ENCODE data around the gene CYP2J2.
A peak's percentile ranks its signal among the peaks of the same experiment; 100 is the strongest.

CYP2J2 gene

DNA sequence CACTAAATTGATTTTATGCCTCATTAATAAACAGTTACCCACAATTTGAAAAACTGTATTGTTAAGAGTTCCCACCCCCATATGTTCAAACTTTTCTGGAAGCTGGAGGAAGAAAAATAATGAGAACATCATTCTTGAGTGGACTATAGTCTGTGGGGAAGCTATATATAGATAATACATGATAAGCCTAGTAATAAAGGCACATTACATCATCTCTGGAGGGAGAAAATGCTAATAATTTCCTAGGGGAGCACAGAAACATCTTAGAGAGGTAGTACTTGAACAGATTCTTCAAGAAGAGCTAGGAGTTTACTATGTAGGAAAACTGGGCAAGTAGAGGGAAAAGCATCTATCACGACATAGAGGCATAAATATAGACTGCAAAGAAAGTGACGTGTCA lies 19.6 kb downstream of the CYP2J2 start:
- Histone ChIP-seq H2BK5ac (ENCODE audit: low read length) (no peak overlapping the region), H3K4me2 (ENCODE audit: insufficient read depth, low read length, poor library complexity, severe bottlenecking) (no peak overlapping the region), H4K8ac (ENCODE audit: low read depth, low read length) (no peak overlapping the region), H4K91ac (ENCODE audit: low read depth, low read length, poor library complexity) (no peak overlapping the region), H3K18ac (ENCODE audit: low read length) (no peak overlapping the region), H3K4me1 (ENCODE audit: control insufficient read depth in 2 of 2, insufficient read depth in 1 of 2, low read depth in 1 of 2, low read length in 2 of 2) (peaks cover 0 to 3% of the 10 kb centered on the region in 2 donors), H2AK5ac (ENCODE audit: low read depth, low read length) (no peak overlapping the region), H3K4ac (ENCODE audit: low read length) (no peak overlapping the region), H2BK12ac (ENCODE audit: low read length) (no peak overlapping the region), H3K23ac (ENCODE audit: low read depth, low read length, poor library complexity) (no peak overlapping the region), H2AFZ (ENCODE audit: low read length) (no peak overlapping the region), H3K27ac (replicated peaks; ENCODE audit: low read length) (no peak overlapping the region), H2BK15ac (ENCODE audit: low read length) (no peak overlapping the region), H3K14ac (ENCODE audit: low read length) (no peak overlapping the region), H3K9me3 (replicated peaks in 1 of 2; ENCODE audit: control insufficient read depth in 2 of 2, insufficient read depth in 1 of 2, low read depth in 1 of 2, low read length in 2 of 2) (no peaks in the 10 kb centered on the region), H3K4me3 (ENCODE audit: low read length in 2 of 2) (no peak overlapping the region), H3K9ac (ENCODE audit: low read depth, low read length, poor library complexity) (no peak overlapping the region), H3K27me3 (ENCODE audit: control insufficient read depth in 3 of 3, insufficient read depth in 3 of 3, low read depth in 1 of 3, low read length in 3 of 3) (no peaks in the 10 kb centered on the region), H3K36me3 (replicated peaks in 1 of 2; ENCODE audit: control insufficient read depth in 2 of 2, insufficient read depth in 2 of 2, low read length in 2 of 2) (no peaks in the 10 kb centered on the region), H3K79me1 (ENCODE audit: low read depth, low read length) (no peaks in the 10 kb centered on the region), H2BK120ac (ENCODE audit: low read depth, low read length) (no peak overlapping the region)
- no peak for DNase-seq (ENCODE audit: low spot score)
- no CpG with 5 or more reads among the region's 2 CpGs for WGBS, 2 donors (ENCODE audit: extremely low coverage in 2 of 2, insufficient read length in 2 of 2, insufficient replicate concordance in 1 of 2)

DNA sequence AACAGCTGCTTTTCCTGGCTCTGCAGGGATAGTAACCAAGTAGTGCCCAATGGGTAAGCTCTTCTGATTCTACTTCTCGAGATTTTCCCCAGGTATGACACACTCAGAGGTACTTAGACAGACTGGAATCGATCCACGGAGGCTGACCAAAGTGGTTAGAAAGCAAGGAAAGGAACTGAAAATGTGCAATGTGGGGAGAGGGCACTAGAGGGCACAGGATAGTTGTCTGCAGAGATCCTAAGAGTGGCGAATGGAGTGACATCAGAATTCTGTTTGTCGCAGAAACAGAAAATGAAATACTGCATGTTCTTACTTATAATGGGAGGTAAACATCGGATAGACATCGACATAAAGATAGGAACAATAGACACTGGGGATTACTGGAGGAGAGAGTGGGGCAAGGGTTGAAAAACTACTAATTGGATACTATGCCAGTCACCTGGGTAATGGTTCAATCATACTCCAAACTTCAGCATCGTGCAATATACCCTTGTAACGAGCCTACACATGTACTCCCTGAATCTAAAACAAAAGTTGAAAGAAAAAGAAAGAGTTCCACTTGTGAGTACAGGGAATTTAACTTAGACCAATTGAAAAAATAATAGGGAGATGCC lies 23.3 kb downstream of the CYP2J2 start:
- no peak overlapping the region for H3K18ac ChIP-seq (ENCODE audit: low read length)
- H3K4me3 ChIP-seq (ENCODE audit: low read length in 2 of 2) = no peak overlapping the region
- H3K14ac ChIP-seq (ENCODE audit: low read length) = no peak overlapping the region
- WGBS, 2 donors (ENCODE audit: extremely low coverage in 2 of 2, insufficient read length in 2 of 2, insufficient replicate concordance in 1 of 2) = no CpG with 5 or more reads among the region's 9 CpGs
- H2BK120ac ChIP-seq (ENCODE audit: low read depth, low read length) = no peak overlapping the region
- H2BK12ac ChIP-seq (ENCODE audit: low read length) = no peak overlapping the region
- no peak overlapping the region for H2BK5ac ChIP-seq (ENCODE audit: low read length)
- H3K27me3 ChIP-seq (ENCODE audit: control insufficient read depth in 3 of 3, insufficient read depth in 3 of 3, low read depth in 1 of 3, low read length in 3 of 3) = no peaks in the 10 kb centered on the region
- no peak overlapping the region for H4K8ac ChIP-seq (ENCODE audit: low read depth, low read length)
- no peak overlapping the region for H4K91ac ChIP-seq (ENCODE audit: low read depth, low read length, poor library complexity)
- H3K9ac ChIP-seq (ENCODE audit: low read depth, low read length, poor library complexity) = no peak overlapping the region
- no peaks in the 10 kb centered on the region for H3K36me3 ChIP-seq (replicated peaks in 1 of 2; ENCODE audit: control insufficient read depth in 2 of 2, insufficient read depth in 2 of 2, low read length in 2 of 2)
- no peak overlapping the region for H2AFZ ChIP-seq (ENCODE audit: low read length)
- no peak overlapping the region for H3K4me2 ChIP-seq (ENCODE audit: insufficient read depth, low read length, poor library complexity, severe bottlenecking)
- no peaks in the 10 kb centered on the region for H3K4me1 ChIP-seq (ENCODE audit: control insufficient read depth in 2 of 2, insufficient read depth in 1 of 2, low read depth in 1 of 2, low read length in 2 of 2)
- no peaks in the 10 kb centered on the region for H3K9me3 ChIP-seq (replicated peaks in 1 of 2; ENCODE audit: control insufficient read depth in 2 of 2, insufficient read depth in 1 of 2, low read depth in 1 of 2, low read length in 2 of 2)
- H3K23ac ChIP-seq (ENCODE audit: low read depth, low read length, poor library complexity) = no peak overlapping the region
- H3K27ac ChIP-seq (replicated peaks; ENCODE audit: low read length) = no peak overlapping the region
- DNase-seq (ENCODE audit: low spot score) = peak; percentile 12
- H2BK15ac ChIP-seq (ENCODE audit: low read length) = no peak overlapping the region
- no peaks in the 10 kb centered on the region for H3K79me1 ChIP-seq (ENCODE audit: low read depth, low read length)
- H2AK5ac ChIP-seq (ENCODE audit: low read depth, low read length) = no peak overlapping the region
- no peak overlapping the region for H3K4ac ChIP-seq (ENCODE audit: low read length)

DNA sequence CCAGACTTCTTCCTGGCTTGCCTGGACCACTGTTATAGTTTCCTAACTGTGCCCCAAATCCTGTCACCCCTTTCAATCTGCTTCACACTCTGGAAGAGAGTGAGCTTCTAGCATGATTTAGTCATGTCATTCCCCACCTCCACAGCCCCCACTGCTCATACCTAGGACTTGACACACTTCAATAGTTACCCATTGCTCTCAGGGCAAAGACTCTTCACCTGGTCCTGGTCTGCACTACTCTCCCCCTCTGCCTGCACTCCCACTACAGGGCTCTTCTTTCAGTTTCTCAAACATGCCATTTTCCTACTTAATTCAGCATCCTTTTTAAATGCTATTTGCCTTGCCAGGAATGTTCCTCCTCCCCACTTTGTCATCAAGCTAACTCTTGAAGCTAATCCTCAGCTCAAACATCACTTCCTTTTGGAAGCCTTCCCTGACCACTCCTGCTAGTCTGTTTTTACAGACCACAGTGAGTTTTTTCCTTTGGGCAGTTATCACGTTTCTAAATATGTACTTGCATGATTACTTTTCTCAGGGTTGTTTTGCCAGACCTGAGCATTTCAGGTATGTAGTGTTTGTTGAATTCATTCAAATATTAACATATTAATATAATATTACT lies 24.7 kb downstream of the CYP2J2 start:
- no peak overlapping the region for H2BK12ac ChIP-seq (ENCODE audit: low read length)
- no peak overlapping the region for H2BK15ac ChIP-seq (ENCODE audit: low read length)
- H4K91ac ChIP-seq (ENCODE audit: low read depth, low read length, poor library complexity) = no peak overlapping the region

DNA sequence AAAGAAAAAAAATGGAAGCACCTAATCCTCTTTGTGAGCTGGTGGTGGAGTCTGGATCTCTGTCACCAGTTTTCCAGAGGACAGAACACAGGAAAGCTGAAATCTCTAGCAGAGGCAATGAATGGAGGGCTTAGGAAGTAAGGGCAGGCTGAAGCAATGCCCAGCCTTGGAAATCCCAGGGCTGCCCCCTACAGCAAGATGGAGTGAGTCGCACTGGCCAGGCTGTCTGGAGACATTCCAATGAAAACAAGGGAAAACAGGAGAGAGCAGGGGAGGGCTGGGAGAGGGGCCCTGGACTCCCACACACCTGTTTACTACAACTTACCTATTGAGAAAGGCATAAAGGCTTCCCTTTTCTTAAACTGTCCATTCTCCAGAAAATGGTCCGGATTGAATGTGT lies 25.9 kb downstream of the CYP2J2 start:
- Histone ChIP-seq H3K27me3 (ENCODE audit: control insufficient read depth in 3 of 3, insufficient read depth in 3 of 3, low read depth in 1 of 3, low read length in 3 of 3) (no peaks in the 10 kb centered on the region), H3K14ac (ENCODE audit: low read length) (no peak overlapping the region), H3K36me3 (replicated peaks in 1 of 2; ENCODE audit: control insufficient read depth in 2 of 2, insufficient read depth in 2 of 2, low read length in 2 of 2) (no peaks in the 10 kb centered on the region), H2BK12ac (ENCODE audit: low read length) (no peak overlapping the region), H3K4me3 (ENCODE audit: low read length in 2 of 2) (no peak overlapping the region), H3K4me2 (ENCODE audit: insufficient read depth, low read length, poor library complexity, severe bottlenecking) (no peak overlapping the region), H3K18ac (ENCODE audit: low read length) (no peak overlapping the region), H3K4me1 (ENCODE audit: control insufficient read depth in 2 of 2, insufficient read depth in 1 of 2, low read depth in 1 of 2, low read length in 2 of 2) (no peaks in the 10 kb centered on the region), H3K23ac (ENCODE audit: low read depth, low read length, poor library complexity) (no peak overlapping the region), H2AFZ (ENCODE audit: low read length) (no peak overlapping the region), H3K9ac (ENCODE audit: low read depth, low read length, poor library complexity) (no peak overlapping the region), H2AK5ac (ENCODE audit: low read depth, low read length) (no peak overlapping the region), H2BK5ac (ENCODE audit: low read length) (no peak overlapping the region), H3K9me3 (replicated peaks in 1 of 2; ENCODE audit: control insufficient read depth in 2 of 2, insufficient read depth in 1 of 2, low read depth in 1 of 2, low read length in 2 of 2) (no peaks in the 10 kb centered on the region), H2BK15ac (ENCODE audit: low read length) (no peak overlapping the region), H4K91ac (ENCODE audit: low read depth, low read length, poor library complexity) (no peak overlapping the region), H3K4ac (ENCODE audit: low read length) (no peak overlapping the region), H2BK120ac (ENCODE audit: low read depth, low read length) (no peak overlapping the region), H3K27ac (replicated peaks; ENCODE audit: low read length) (no peak overlapping the region), H4K8ac (ENCODE audit: low read depth, low read length) (no peak overlapping the region), H3K79me1 (ENCODE audit: low read depth, low read length) (no peaks in the 10 kb centered on the region)
- no peak for DNase-seq (ENCODE audit: low spot score)
- no CpG with 5 or more reads among the region's 2 CpGs for WGBS, 2 donors (ENCODE audit: extremely low coverage in 2 of 2, insufficient read length in 2 of 2, insufficient replicate concordance in 1 of 2)

More for the DNA sequence above, 24.7 kb downstream of the CYP2J2 start:
- no peak overlapping the region for H4K8ac ChIP-seq (ENCODE audit: low read depth, low read length)
- H3K4me3 ChIP-seq (ENCODE audit: low read length in 2 of 2) = no peak overlapping the region
- no peak overlapping the region for H3K4ac ChIP-seq (ENCODE audit: low read length)
- no peaks in the 10 kb centered on the region for H3K36me3 ChIP-seq (replicated peaks in 1 of 2; ENCODE audit: control insufficient read depth in 2 of 2, insufficient read depth in 2 of 2, low read length in 2 of 2)
- H2AK5ac ChIP-seq (ENCODE audit: low read depth, low read length) = no peak overlapping the region
- no peak overlapping the region for H3K18ac ChIP-seq (ENCODE audit: low read length)
- no peaks in the 10 kb centered on the region for H3K79me1 ChIP-seq (ENCODE audit: low read depth, low read length)
- H2AFZ ChIP-seq (ENCODE audit: low read length) = no peak overlapping the region
- H3K14ac ChIP-seq (ENCODE audit: low read length) = no peak overlapping the region
- no peak overlapping the region for H3K23ac ChIP-seq (ENCODE audit: low read depth, low read length, poor library complexity)
- WGBS, 2 donors (ENCODE audit: extremely low coverage in 2 of 2, insufficient read length in 2 of 2, insufficient replicate concordance in 1 of 2) = no CpG with 5 or more reads among the region's 1 CpG
- H3K4me2 ChIP-seq (ENCODE audit: insufficient read depth, low read length, poor library complexity, severe bottlenecking) = no peak overlapping the region
- no peak overlapping the region for H2BK120ac ChIP-seq (ENCODE audit: low read depth, low read length)
- no peak overlapping the region for H3K27ac ChIP-seq (replicated peaks; ENCODE audit: low read length)
- H3K9ac ChIP-seq (ENCODE audit: low read depth, low read length, poor library complexity) = no peak overlapping the region
- H3K27me3 ChIP-seq (ENCODE audit: control insufficient read depth in 3 of 3, insufficient read depth in 3 of 3, low read depth in 1 of 3, low read length in 3 of 3) = no peaks in the 10 kb centered on the region
- no peaks in the 10 kb centered on the region for H3K4me1 ChIP-seq (ENCODE audit: control insufficient read depth in 2 of 2, insufficient read depth in 1 of 2, low read depth in 1 of 2, low read length in 2 of 2)
- no peak for DNase-seq (ENCODE audit: low spot score)
- no peak overlapping the region for H2BK5ac ChIP-seq (ENCODE audit: low read length)
- no peaks in the 10 kb centered on the region for H3K9me3 ChIP-seq (replicated peaks in 1 of 2; ENCODE audit: control insufficient read depth in 2 of 2, insufficient read depth in 1 of 2, low read depth in 1 of 2, low read length in 2 of 2)

All from neuronal stem cell (in vitro differentiated cells).